AG04450 (cell line): ENCODE data around the gene CFHR5. TPM values are rescaled to one million over a fixed set of nuclear protein-coding genes. Genes with fewer than 3 reads are reported as not detected.
"Not testable (repeated sequence)": the region's sequence is repeated elsewhere in the genome, so short reads cannot be mapped to it uniquely, and the experiment has no call there.

Experiments used
- CTCF ChIA-PET: fragments of 300-600, 350-600 bp; formaldehyde crosslinking; extraction: SDS; loops from one replicate; lab custom pipeline; 2022; ENCODE audit warnings: antibody characterized with exemption, inconsistent platforms; lab: Charles Lee
- POLR2A ChIA-PET: fragments of 350-600 bp; formaldehyde crosslinking; extraction: SDS; loops from one replicate; lab custom pipeline; 2021; ENCODE audit warnings: antibody characterized with exemption, inconsistent platforms; lab: Yijun Ruan, JAX
- DNase-seq: peaks from one replicate; pipeline ENCODE4 v3.0.0-alpha.2; 2011; ENCODE audit warnings: low read depth, low spot score
- H3K27ac ChIP-seq: one replicate; pipeline ENCODE4 v1.5.1; 2012; ENCODE audit warnings: low read depth, low read length, control low read depth
- H3K27me3 ChIP-seq: one replicate; pipeline ENCODE4 v1.6.0; 2012; ENCODE audit warnings: low read length; ENCODE audit not compliant: control insufficient read depth, insufficient read depth
- H3K4me3 ChIP-seq: 2 replicates; pipeline ENCODE4 v1.5.1; 2011; ENCODE audit warnings: mild to moderate bottlenecking, low read depth, low read length, control low read depth
- H3K9me3 ChIP-seq: 2 replicates; pipeline ENCODE4 v1.5.1; 2012; ENCODE audit warnings: low read length; ENCODE audit not compliant: control insufficient read depth, insufficient read depth
- CTCF ChIP-seq: IDR thresholded peaks from 2 replicates; pipeline ENCODE4 v1.5.1; 2011; ENCODE audit warnings: low read depth, low read length, control low read depth, inconsistent platforms
- polyA plus RNA-seq: library from polyadenylated mRNA; depleted of rRNA; stranded (reverse); fragments of >200 nt; gene quantifications from 2 replicates; pipeline ENCODE4 v1.2.3, GENCODE V29; 2011

Gene CFHR5
- polyA plus RNA-seq, 1 experiment = not detected

- no peak overlapping the region for H3K4me3 ChIP-seq
- no peak for TF ChIP-seq CTCF
- POLR2A ChIA-PET = no interaction called here
- H3K27me3 ChIP-seq = no peaks in the 10 kb centered on the region
- DNase-seq = no peak
- CTCF ChIA-PET = no interaction called here
- H3K9me3 ChIP-seq = no peaks in the 10 kb centered on the region
- no peak overlapping the region for H3K27ac ChIP-seq
Measured at GRCh38 chr1:196980859-196981258, 3.5 kb downstream of the CFHR5 start.

- POLR2A ChIA-PET, DNase-seq, H3K4me3 ChIP-seq, H3K9me3 ChIP-seq, H3K27me3 ChIP-seq, H3K27ac ChIP-seq: not testable (repeated sequence)
- CTCF ChIA-PET = interaction anchor here (1.2 kb wide), 1 partner anchor 13 kb away, joined by 3 read pairs; no protein-coding TSS in a partner anchor
Measured at GRCh38 chr1:196982247-196982646, 4.9 kb downstream of the CFHR5 start.

- POLR2A ChIA-PET, DNase-seq, H3K4me3 ChIP-seq, H3K9me3 ChIP-seq, CTCF ChIA-PET, H3K27ac ChIP-seq, H3K27me3 ChIP-seq: not testable (repeated sequence)
Measured at GRCh38 chr1:196991919-196992651, 14.7 kb downstream of the CFHR5 start.

- no peak overlapping the region for H3K27ac ChIP-seq
- no peak for DNase-seq
- no peak overlapping the region for H3K4me3 ChIP-seq
- H3K27me3 ChIP-seq = no peaks in the 10 kb centered on the region
- H3K9me3 ChIP-seq = no peaks in the 10 kb centered on the region
- CTCF ChIA-PET = no interaction called here
- TF ChIP-seq CTCF = no peak
- POLR2A ChIA-PET = no interaction called here
Measured at GRCh38 chr1:196993916-196994315, 16.6 kb downstream of the CFHR5 start.

- no peak for DNase-seq
- ChIA-PET CTCF (no interaction called here), POLR2A (no interaction called here)
- Histone ChIP-seq H3K4me3 (no peak overlapping the region), H3K27ac (no peak overlapping the region), H3K27me3 (no peaks in the 10 kb centered on the region), H3K9me3 (no peaks in the 10 kb centered on the region)
- no peak for TF ChIP-seq CTCF
Measured at GRCh38 chr1:196997423-196997822, 20.1 kb downstream of the CFHR5 start.

- DNase-seq = no peak
- no peak overlapping the region for H3K27ac ChIP-seq
- H3K9me3 ChIP-seq = no peaks in the 10 kb centered on the region
- ChIA-PET CTCF (no interaction called here), POLR2A (no interaction called here)
- no peaks in the 10 kb centered on the region for H3K27me3 ChIP-seq
- no peak overlapping the region for H3K4me3 ChIP-seq
- no peak for TF ChIP-seq CTCF
Measured at GRCh38 chr1:197001828-197002227, 24.5 kb downstream of the CFHR5 start.
